ENCODE measurements around the gene CHRM2.

Gene CHRM2

DNA sequence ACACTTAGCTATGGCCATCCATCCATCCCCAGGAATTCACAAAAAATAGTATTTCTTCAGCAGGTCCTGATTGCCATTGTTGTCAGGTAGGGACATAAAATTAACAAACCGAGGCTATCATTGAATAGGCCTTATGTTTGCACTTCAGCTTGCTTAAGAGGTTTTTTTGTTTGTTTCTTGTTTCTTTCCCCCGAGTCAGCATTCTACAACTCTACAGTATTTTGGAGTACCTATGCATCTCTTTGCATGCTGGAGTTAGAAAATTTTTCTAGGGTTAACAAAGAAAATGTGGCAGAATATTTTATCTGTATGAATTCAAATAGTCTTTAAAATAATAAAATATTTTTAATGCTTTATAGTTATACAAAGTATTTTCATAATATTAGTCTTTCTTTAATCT is 26.3 kb downstream of the CHRM2 start:
- DNase-seq (ENCODE audit: low read depth in 2 of 2, low spot score in 1 of 2) = no peak

DNA sequence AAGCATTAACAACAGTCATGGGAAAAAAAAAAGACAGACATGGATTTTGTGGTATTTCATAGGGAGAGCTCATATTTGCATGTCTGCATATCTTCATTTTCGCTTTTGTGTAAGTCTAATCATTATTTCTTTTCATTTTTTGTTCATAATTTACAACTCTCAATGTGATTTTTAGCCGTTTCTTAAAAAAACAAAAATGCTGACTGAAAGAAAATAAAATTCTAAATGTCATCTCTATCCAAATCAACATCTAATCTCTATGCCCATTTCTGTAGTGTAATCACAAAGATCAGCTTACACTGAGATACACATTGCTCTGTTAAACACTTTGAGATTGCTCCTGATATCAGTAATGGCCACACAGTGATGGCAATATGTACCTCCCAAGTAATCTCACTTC is 29.2 kb downstream of the CHRM2 start:
- no peak for DNase-seq (ENCODE audit: low read depth in 2 of 2, low spot score in 1 of 2)

DNA sequence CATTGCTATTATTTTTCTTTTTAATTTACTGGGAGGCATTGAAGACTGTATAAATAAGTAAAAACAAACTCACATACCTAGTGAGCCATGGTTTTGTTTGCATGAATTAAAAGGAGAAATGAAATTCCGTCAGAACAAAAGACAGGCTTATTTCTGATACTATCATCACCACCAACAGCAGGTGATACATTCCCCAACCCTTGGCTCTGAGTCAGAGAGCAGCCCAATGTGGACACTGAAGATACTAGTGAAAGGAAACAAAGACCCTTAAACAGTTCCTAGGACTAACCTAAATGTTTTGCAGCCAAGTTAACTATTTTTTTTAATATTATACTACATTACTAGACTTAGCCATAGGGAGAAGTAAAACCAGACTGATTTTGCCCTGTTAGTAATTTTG is 31.6 kb downstream of the CHRM2 start:
- no peak for DNase-seq (ENCODE audit: low read depth in 2 of 2, low spot score in 1 of 2)

GRCh38 chr7:136910771-136911170 is 42.3 kb downstream of the CHRM2 start:
- no peak for DNase-seq (ENCODE audit: low read depth in 2 of 2, low spot score in 1 of 2)

GRCh38 chr7:136911344-136911743 is 42.9 kb downstream of the CHRM2 start:
- no peak for DNase-seq (ENCODE audit: low read depth in 2 of 2, low spot score in 1 of 2)

GRCh38 chr7:136912339-136912738 is 43.9 kb downstream of the CHRM2 start:
- DNase-seq (ENCODE audit: low read depth in 2 of 2, low spot score in 1 of 2) = no peak

- no peak for DNase-seq (ENCODE audit: low read depth in 2 of 2, low spot score in 1 of 2)
These were observed 45.6 kb downstream of the CHRM2 start for GRCh38 chr7:136914016-136914415.

GRCh38 chr7:136919820-136920219 is 51.4 kb downstream of the CHRM2 start:
- no peak for DNase-seq (ENCODE audit: low read depth in 2 of 2, low spot score in 1 of 2)

GRCh38 chr7:136923111-136923667 is 54.7 kb downstream of the CHRM2 start:
- no peak for DNase-seq (ENCODE audit: low read depth in 2 of 2, low spot score in 1 of 2)

DNA sequence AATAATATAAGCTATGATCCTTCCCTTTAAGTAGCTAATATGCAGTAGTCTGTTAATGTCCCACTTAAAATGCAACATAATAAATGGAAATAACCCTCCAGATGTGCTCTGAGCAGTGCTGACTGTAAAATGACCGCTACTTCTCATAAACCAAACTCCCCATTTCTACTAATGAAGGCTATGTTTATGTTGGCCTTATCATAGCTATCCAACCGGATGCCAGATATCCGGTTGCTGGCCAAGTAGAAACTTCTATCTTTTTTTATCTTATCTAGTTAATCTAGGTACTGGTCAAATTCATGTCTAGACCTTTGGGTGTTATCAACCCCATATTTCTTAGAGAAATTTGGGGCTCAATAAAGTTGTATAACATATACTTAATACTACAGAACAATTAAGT is 56.6 kb downstream of the CHRM2 start:
- no peak for DNase-seq (ENCODE audit: low read depth in 2 of 2, low spot score in 1 of 2)

DNA sequence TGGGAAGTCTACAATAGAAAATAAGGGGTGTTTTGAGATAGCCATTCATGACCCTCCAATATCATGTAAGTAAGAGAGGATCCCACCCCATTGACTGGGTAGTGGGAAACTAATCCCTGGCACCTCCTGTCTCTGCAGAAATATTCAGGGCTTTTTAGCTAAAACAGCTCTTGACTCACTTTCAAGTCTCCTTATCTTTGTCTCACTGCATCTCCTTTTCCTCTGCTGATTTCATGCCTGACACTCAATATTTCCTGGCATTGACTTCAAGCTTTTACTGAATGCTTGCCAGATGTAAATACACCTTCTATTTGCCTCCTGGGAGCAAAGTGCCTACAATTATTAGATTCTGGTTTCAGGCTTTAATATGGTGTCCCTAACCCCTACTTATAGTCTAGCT is 57.1 kb downstream of the CHRM2 start:
- no peak for DNase-seq (ENCODE audit: low read depth in 2 of 2, low spot score in 1 of 2)

- DNase-seq (ENCODE audit: low read depth in 2 of 2, low spot score in 1 of 2) = no peak
These were observed 62.9 kb downstream of the CHRM2 start for GRCh38 chr7:136931169-136931867.

GRCh38 chr7:136937436-136937835 is 69.0 kb downstream of the CHRM2 start:
- DNase-seq (ENCODE audit: low read depth in 2 of 2, low spot score in 1 of 2) = no peak

DNA sequence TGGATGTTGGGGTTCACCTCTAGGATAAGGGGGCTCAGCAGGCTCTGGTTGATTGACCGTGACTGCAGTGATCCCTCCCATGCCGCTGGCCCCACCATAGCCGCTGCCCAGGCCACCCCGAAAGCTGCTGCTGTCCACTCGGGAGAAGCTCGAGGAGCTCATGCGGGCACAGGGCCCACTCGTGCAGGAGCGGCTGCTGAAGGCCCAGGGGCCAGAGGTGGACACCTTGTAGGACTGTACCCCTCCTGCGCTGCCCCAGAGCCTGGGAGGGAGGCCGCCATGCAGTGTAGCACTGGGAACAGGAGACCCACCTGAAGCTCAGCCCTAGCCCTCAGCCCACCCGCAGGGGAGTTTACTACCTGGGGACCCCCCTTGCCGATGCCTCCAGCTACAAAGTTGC is 70.0 kb downstream of the CHRM2 start:
- DNase-seq (ENCODE audit: low read depth in 2 of 2, low spot score in 1 of 2) = no peak

GRCh38 chr7:136940122-136940521 is 71.7 kb downstream of the CHRM2 start:
- DNase-seq (ENCODE audit: low read depth in 2 of 2, low spot score in 1 of 2) = no peak

- DNase-seq (ENCODE audit: low read depth in 2 of 2, low spot score in 1 of 2) = no peak
These were observed 72.5 kb downstream of the CHRM2 start for GRCh38 chr7:136940917-136941316.

GRCh38 chr7:136941816-136942215 is 73.4 kb downstream of the CHRM2 start:
- DNase-seq (ENCODE audit: low read depth in 2 of 2, low spot score in 1 of 2) = no peak

GRCh38 chr7:136942401-136942800 is 73.9 kb downstream of the CHRM2 start:
- DNase-seq (ENCODE audit: low read depth in 2 of 2, low spot score in 1 of 2) = no peak

DNA sequence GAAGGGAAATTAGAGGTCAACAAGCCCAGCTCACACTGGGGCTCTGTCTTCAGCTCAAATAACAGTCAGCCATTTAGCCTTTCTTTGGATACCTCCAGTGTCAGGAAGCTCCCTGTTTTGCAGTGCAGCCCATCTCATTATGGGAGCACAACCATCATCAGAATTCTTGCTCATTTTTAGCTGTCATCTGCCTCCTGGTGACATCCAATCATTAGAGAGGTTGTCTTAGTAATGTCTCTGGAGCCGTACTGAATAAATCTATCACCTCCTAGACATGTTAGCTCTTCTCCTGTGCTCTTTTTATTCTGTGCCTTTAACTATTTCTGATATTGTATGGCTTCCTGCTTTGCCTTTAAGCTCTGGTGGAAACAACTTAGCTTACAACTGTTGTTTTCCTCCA is 74.5 kb downstream of the CHRM2 start:
- DNase-seq (ENCODE audit: low read depth in 2 of 2, low spot score in 1 of 2) = no peak

DNA sequence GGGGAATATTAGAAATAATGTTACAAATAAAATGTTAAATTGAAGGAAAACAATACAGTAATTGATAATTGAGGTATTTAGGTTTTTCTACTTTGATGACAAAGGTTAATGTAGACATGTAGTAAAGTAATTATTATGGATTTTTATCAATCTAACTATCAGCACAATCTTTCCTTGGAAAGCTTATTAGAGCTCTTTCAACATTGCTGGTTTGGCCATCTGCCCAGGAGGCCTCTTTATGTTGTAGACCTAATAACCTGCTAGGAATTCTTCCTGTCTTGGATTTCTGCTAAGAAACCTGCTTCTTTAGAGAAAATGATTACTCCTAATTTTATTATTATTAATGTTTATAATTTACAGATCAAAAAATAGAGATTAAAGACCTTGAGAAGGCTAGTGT is 78.9 kb downstream of the CHRM2 start:
- DNase-seq (ENCODE audit: low read depth in 2 of 2, low spot score in 1 of 2) = no peak

GRCh38 chr7:136950331-136950730 is 81.9 kb downstream of the CHRM2 start:
- no peak for DNase-seq (ENCODE audit: low read depth in 2 of 2, low spot score in 1 of 2)

GRCh38 chr7:136953386-136953785 is 84.9 kb downstream of the CHRM2 start:
- no peak for DNase-seq (ENCODE audit: low read depth in 2 of 2, low spot score in 1 of 2)

- no peak for DNase-seq (ENCODE audit: low read depth in 2 of 2, low spot score in 1 of 2)
These were observed 87.8 kb downstream of the CHRM2 start for GRCh38 chr7:136956232-136956631.
